Panc1 (cell line): ENCODE measurements around the gene CISD3.

Source experiments
- POLR2AphosphoS5 ChIP-seq: IDR thresholded peaks from 2 replicates; pipeline ENCODE4 v1.6.1; 2012; ENCODE audit warnings: mild to moderate bottlenecking, low read depth, low read length, moderate library complexity
- SIN3A ChIP-seq: IDR thresholded peaks from 2 replicates; pipeline ENCODE4 v1.6.1; 2012; ENCODE audit warnings: low read depth, mild to moderate bottlenecking, low read length, moderate library complexity, borderline replicate concordance; ENCODE audit not compliant: insufficient read depth
- TCF7L2 ChIP-seq: IDR thresholded peaks from 2 replicates; pipeline ENCODE4 v1.6.1; 2011; ENCODE audit warnings: mild to moderate bottlenecking, low read depth, low read length, inconsistent platforms
- TF ChIP-seq, protein P1 (sequence below): fragments of 450-650 bp; IDR thresholded peaks from 2 replicates; pipeline ENCODE4 v1.5.1; 2017; ENCODE audit warnings: mild to moderate bottlenecking
- TF ChIP-seq, protein P2 (sequence below), 2 experiments: IDR thresholded peaks; 2 replicates each; pipeline ENCODE4 v1.6.1; 2011 to 2012; ENCODE audit warnings: low read depth in 2 of 2, control low read depth in 1 of 2, low read length in 1 of 2, mild to moderate bottlenecking in 1 of 2, moderate library complexity in 1 of 2; ENCODE audit not compliant: insufficient read depth in 1 of 2

DNA sequence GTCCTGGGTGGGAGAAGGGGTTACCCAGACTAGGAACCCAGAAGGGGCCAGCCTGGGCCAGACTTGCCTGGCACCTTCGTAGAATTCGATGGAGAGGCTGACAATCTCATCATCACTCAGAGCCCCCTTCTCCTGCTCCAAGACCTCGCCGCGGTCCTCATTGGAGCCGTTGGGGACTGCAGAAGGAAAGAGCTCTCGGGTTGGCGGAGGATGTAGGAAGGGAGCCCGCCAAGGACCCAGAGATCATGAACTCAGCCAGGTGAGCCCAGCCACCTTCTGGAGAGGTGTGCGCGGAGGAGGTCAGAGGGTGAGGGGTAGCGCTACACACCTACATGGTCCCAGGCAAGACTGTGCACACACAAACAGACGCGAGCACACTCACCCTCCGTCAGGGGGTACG lies 8.5 kb downstream of the CISD3 start:
- TF ChIP-seq, protein P1, sequence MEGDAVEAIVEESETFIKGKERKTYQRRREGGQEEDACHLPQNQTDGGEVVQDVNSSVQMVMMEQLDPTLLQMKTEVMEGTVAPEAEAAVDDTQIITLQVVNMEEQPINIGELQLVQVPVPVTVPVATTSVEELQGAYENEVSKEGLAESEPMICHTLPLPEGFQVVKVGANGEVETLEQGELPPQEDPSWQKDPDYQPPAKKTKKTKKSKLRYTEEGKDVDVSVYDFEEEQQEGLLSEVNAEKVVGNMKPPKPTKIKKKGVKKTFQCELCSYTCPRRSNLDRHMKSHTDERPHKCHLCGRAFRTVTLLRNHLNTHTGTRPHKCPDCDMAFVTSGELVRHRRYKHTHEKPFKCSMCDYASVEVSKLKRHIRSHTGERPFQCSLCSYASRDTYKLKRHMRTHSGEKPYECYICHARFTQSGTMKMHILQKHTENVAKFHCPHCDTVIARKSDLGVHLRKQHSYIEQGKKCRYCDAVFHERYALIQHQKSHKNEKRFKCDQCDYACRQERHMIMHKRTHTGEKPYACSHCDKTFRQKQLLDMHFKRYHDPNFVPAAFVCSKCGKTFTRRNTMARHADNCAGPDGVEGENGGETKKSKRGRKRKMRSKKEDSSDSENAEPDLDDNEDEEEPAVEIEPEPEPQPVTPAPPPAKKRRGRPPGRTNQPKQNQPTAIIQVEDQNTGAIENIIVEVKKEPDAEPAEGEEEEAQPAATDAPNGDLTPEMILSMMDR = no peak
- TF ChIP-seq POLR2AphosphoS5 (no peak), SIN3A (no peak), TCF7L2 (no peak)
- TF ChIP-seq, protein P2, sequence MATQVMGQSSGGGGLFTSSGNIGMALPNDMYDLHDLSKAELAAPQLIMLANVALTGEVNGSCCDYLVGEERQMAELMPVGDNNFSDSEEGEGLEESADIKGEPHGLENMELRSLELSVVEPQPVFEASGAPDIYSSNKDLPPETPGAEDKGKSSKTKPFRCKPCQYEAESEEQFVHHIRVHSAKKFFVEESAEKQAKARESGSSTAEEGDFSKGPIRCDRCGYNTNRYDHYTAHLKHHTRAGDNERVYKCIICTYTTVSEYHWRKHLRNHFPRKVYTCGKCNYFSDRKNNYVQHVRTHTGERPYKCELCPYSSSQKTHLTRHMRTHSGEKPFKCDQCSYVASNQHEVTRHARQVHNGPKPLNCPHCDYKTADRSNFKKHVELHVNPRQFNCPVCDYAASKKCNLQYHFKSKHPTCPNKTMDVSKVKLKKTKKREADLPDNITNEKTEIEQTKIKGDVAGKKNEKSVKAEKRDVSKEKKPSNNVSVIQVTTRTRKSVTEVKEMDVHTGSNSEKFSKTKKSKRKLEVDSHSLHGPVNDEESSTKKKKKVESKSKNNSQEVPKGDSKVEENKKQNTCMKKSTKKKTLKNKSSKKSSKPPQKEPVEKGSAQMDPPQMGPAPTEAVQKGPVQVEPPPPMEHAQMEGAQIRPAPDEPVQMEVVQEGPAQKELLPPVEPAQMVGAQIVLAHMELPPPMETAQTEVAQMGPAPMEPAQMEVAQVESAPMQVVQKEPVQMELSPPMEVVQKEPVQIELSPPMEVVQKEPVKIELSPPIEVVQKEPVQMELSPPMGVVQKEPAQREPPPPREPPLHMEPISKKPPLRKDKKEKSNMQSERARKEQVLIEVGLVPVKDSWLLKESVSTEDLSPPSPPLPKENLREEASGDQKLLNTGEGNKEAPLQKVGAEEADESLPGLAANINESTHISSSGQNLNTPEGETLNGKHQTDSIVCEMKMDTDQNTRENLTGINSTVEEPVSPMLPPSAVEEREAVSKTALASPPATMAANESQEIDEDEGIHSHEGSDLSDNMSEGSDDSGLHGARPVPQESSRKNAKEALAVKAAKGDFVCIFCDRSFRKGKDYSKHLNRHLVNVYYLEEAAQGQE (IDR thresholded peaks at IDR 0.05; ENCODE audit: insufficient read depth in 1 of 2, low read depth in 2 of 2, low read length in 1 of 2) = no peak
